Naive B cell (primary cell): ENCODE measurements around the gene LRTM2. TPM values are rescaled to one million over a fixed set of nuclear protein-coding genes. Genes with fewer than 3 reads are reported as not detected.

ENCODE experiments used
- ATAC-seq, 2 donors: fragments of 150-1000 bp; cut with Tn5 transposase; 2 replicates each; pipeline ENCODE4 v1.10.0; 2021; ENCODE audit warnings: low read depth in 2 of 2, mild to moderate bottlenecking in 2 of 2, moderate library complexity in 2 of 2
- DNase-seq: peaks from one replicate; pipeline ENCODE4 v3.0.0; 2022
- H3K27ac Mint-ChIP-seq, 6 donors: one replicate each; pipeline ENCODE4 v1.8.0; 2020 to 2022; ENCODE audit warnings: mild to moderate bottlenecking in 6 of 6, mixed read lengths in 6 of 6, moderate library complexity in 5 of 6, inconsistent platforms in 2 of 6
- H3K27me3 Mint-ChIP-seq, 3 donors: one replicate each; pipeline ENCODE4 v1.8.0; 2021 to 2022; ENCODE audit warnings: mixed read lengths in 3 of 3, mild to moderate bottlenecking in 1 of 3
- H3K36me3 Mint-ChIP-seq, 2 donors: one replicate each; pipeline ENCODE4 v1.8.0; 2020 to 2022; ENCODE audit warnings: mixed read lengths in 2 of 2, inconsistent platforms in 1 of 2, mild to moderate bottlenecking in 1 of 2
- H3K4me1 Mint-ChIP-seq, 3 donors: one replicate each; pipeline ENCODE4 v1.8.0; 2020 to 2022; ENCODE audit warnings: mixed read lengths in 3 of 3, inconsistent platforms in 1 of 3, mild to moderate bottlenecking in 1 of 3, moderate library complexity in 1 of 3
- H3K4me3 Mint-ChIP-seq, 8 donors: one replicate each; pipeline ENCODE4 v1.8.0; 2020 to 2022; ENCODE audit warnings: mild to moderate bottlenecking in 8 of 8, mixed read lengths in 8 of 8, moderate library complexity in 8 of 8, inconsistent platforms in 2 of 8
- H3K9me3 Mint-ChIP-seq, 7 donors: one replicate each; pipeline ENCODE4 v1.8.0; 2020 to 2022; ENCODE audit warnings: mixed read lengths in 7 of 7, mild to moderate bottlenecking in 5 of 7, inconsistent platforms in 2 of 7, moderate library complexity in 1 of 7
- polyA plus RNA-seq, 6 donors: library from polyadenylated mRNA; unstranded; fragments of 300-500 nt; fragmentation: Illumina TruSeq; gene quantifications; one replicate each; pipeline ENCODE4 v1.2.3, GENCODE V29; 2021; ENCODE audit warnings: low read depth in 6 of 6

LRTM2 gene
- polyA plus RNA-seq, 6 donors from 2014 or later = not detected

GRCh38 chr12:1793426-1794210 lies 26.7 kb upstream of the LRTM2 start:
- Mint-ChIP-seq H3K4me1 (peaks cover 15 to 23% (median 21%) of the 10 kb centered on the region in 3 donors), H3K36me3 (no peaks in the 10 kb centered on the region), H3K27me3 (no peaks in the 10 kb centered on the region), H3K4me3 (no peak overlapping the region), H3K27ac (no peak overlapping the region), H3K9me3 (no peaks in the 10 kb centered on the region)
- DNase-seq (no peak), ATAC-seq (no peak)

GRCh38 chr12:1794440-1795090 lies 25.8 kb upstream of the LRTM2 start:
- Mint-ChIP-seq H3K4me3 (peak overlapping the region in 1 of 8 donors; percentile 60), H3K27ac (peak overlapping the region in 1 of 6 donors; percentile 60)
- DNase-seq = no peak

GRCh38 chr12:1795221-1795784 lies 25.1 kb upstream of the LRTM2 start:
- H3K27ac Mint-ChIP-seq = peak overlapping the region in 2 of 6 donors; percentile 26 to 77
- H3K27me3 Mint-ChIP-seq = no peaks in the 10 kb centered on the region
- no peak for DNase-seq
- peaks cover 27 to 33% (median 30%) of the 10 kb centered on the region in 3 donors for H3K4me1 Mint-ChIP-seq
- H3K4me3 Mint-ChIP-seq = peak overlapping the region in 6 of 8 donors; percentile 76 to 97 (median 90)
- H3K36me3 Mint-ChIP-seq = no peaks in the 10 kb centered on the region
- no peaks in the 10 kb centered on the region for H3K9me3 Mint-ChIP-seq
- ATAC-seq = no peak

More at GRCh38 chr12:1794440-1795090, 25.8 kb upstream of the LRTM2 start:
- peaks cover 20 to 28% (median 27%) of the 10 kb centered on the region in 3 donors for H3K4me1 Mint-ChIP-seq
- H3K36me3 Mint-ChIP-seq = no peaks in the 10 kb centered on the region
- no peak for ATAC-seq
- H3K27me3 Mint-ChIP-seq = no peaks in the 10 kb centered on the region
- no peaks in the 10 kb centered on the region for H3K9me3 Mint-ChIP-seq

GRCh38 chr12:1795785-1796514 lies 24.4 kb upstream of the LRTM2 start:
- H3K27ac Mint-ChIP-seq = peak overlapping the region; percentile 44 to 92 (median 90)
- H3K36me3 Mint-ChIP-seq = no peaks in the 10 kb centered on the region

GRCh38 chr12:1796515-1797010 lies 23.8 kb upstream of the LRTM2 start:
- H3K27me3 Mint-ChIP-seq = no peaks in the 10 kb centered on the region
- H3K27ac Mint-ChIP-seq = peak overlapping the region; percentile 76 to 92 (median 90)
- peak overlapping the region; percentile 87 to 97 (median 92) for H3K4me3 Mint-ChIP-seq
- no peaks in the 10 kb centered on the region for H3K36me3 Mint-ChIP-seq
- ATAC-seq = peak; percentile 21 to 31
- peaks cover 26 to 30% (median 29%) of the 10 kb centered on the region in 3 donors for H3K4me1 Mint-ChIP-seq
- H3K9me3 Mint-ChIP-seq = no peaks in the 10 kb centered on the region
- DNase-seq = peak; percentile 40

More at GRCh38 chr12:1795785-1796514, 24.4 kb upstream of the LRTM2 start:
- peak; percentile 94 to 96 for ATAC-seq
- Mint-ChIP-seq H3K4me3 (peak overlapping the region; percentile 87 to 97 (median 92)), H3K27me3 (no peaks in the 10 kb centered on the region), H3K4me1 (peaks cover 32 to 33% (median 32%) of the 10 kb centered on the region in 3 donors), H3K9me3 (no peaks in the 10 kb centered on the region)
- peak; percentile 93 for DNase-seq

GRCh38 chr12:1797011-1797901 lies 23.1 kb upstream of the LRTM2 start:
- DNase-seq = peak; percentile 41
- Mint-ChIP-seq H3K36me3 (no peaks in the 10 kb centered on the region), H3K4me3 (peak overlapping the region; percentile 82 to 97 (median 91)), H3K27ac (peak overlapping the region in 5 of 6 donors; percentile 11 to 81 (median 76)), H3K27me3 (no peaks in the 10 kb centered on the region), H3K4me1 (peaks cover 25 to 26% (median 25%) of the 10 kb centered on the region in 3 donors), H3K9me3 (no peaks in the 10 kb centered on the region)
- ATAC-seq = peak; percentile 5 to 8

GRCh38 chr12:1797991-1798640 lies 22.2 kb upstream of the LRTM2 start:
- Mint-ChIP-seq H3K27me3 (no peaks in the 10 kb centered on the region), H3K4me1 (peaks cover 25 to 26% (median 26%) of the 10 kb centered on the region in 3 donors), H3K36me3 (no peaks in the 10 kb centered on the region), H3K9me3 (no peaks in the 10 kb centered on the region), H3K27ac (peak overlapping the region in 1 of 6 donors; percentile 42), H3K4me3 (peak overlapping the region; percentile 42 to 97 (median 68))
- ATAC-seq (no peak), DNase-seq (no peak)

- peak overlapping the region in 1 of 8 donors; percentile 97 for H3K4me3 Mint-ChIP-seq
- ATAC-seq (no peak), DNase-seq (no peak)
- H3K27ac Mint-ChIP-seq = no peak overlapping the region
- peaks cover 25 to 26% (median 26%) of the 10 kb centered on the region in 3 donors for H3K4me1 Mint-ChIP-seq
- no peaks in the 10 kb centered on the region for H3K36me3 Mint-ChIP-seq
- no peaks in the 10 kb centered on the region for H3K27me3 Mint-ChIP-seq
- H3K9me3 Mint-ChIP-seq = no peaks in the 10 kb centered on the region
These were observed 21.7 kb upstream of the LRTM2 start for GRCh38 chr12:1798641-1799020.

GRCh38 chr12:1799051-1799881 lies 21.1 kb upstream of the LRTM2 start:
- no peak for DNase-seq
- no peak for ATAC-seq
- Mint-ChIP-seq H3K9me3 (peaks cover 0 to under 1% (median 0%) of the 10 kb centered on the region in 7 donors), H3K27ac (no peak overlapping the region), H3K4me3 (peak overlapping the region in 4 of 8 donors; percentile 39 to 78 (median 58)), H3K36me3 (no peaks in the 10 kb centered on the region), H3K4me1 (peaks cover 26% of the 10 kb centered on the region in 3 donors), H3K27me3 (no peaks in the 10 kb centered on the region)

- Mint-ChIP-seq H3K27ac (no peak overlapping the region), H3K4me1 (peaks cover 30 to 31% (median 31%) of the 10 kb centered on the region in 3 donors)
These were observed 20.4 kb upstream of the LRTM2 start for GRCh38 chr12:1799882-1800400.

More at GRCh38 chr12:1799882-1800400, 20.4 kb upstream of the LRTM2 start:
- Mint-ChIP-seq H3K4me3 (peak overlapping the region in 3 of 8 donors; percentile 45 to 78 (median 72)), H3K9me3 (peaks cover 0 to 4% (median 0%) of the 10 kb centered on the region in 7 donors), H3K36me3 (no peaks in the 10 kb centered on the region), H3K27me3 (no peaks in the 10 kb centered on the region)
- ATAC-seq = no peak
- DNase-seq = no peak
